ENCODE measurements around the gene LLGL2. TPM values are rescaled to one million over a fixed set of nuclear protein-coding genes. Genes with fewer than 3 reads are reported as not detected.
"Not testable (repeated sequence)": the region's sequence is repeated elsewhere in the genome, so short reads cannot be mapped to it uniquely, and the experiment has no call there.

The LLGL2 gene
- total RNA-seq, 4 donors from 2014 or later: 221 to 563 (median 300) TPM

DNA sequence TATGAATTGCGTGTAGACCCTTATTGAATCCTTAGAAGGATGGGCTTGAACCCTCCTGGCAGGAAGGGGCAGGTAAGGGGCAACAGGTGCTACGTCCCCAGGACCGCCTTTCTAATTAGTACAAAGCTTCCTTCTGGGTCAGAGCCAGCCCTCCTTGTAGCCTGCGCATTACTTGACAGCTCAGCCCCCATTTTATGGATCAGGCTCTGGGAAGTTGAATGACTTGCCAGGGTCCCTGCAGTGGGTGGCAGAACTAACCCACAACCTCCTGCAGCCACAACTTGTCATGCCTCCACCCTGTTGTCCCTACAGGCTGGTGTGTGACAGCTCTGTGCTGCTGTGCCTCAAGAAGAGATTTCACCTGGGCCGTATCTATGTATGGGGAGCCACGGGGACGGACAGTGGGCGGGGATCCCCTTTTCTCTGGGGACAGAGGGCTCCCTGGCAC is 64.8 kb downstream of the LLGL2 start:
- Histone ChIP-seq H3K36me3 (no peaks in the 10 kb centered on the region), H3K9me3 (no peaks in the 10 kb centered on the region), H3K4me1 (peaks cover 0 to 25% (median 13%) of the 10 kb centered on the region in 4 donors), H3K4me3 (no peak overlapping the region), H3K27ac (no peak overlapping the region), H3K27me3 (no peaks in the 10 kb centered on the region)
- TF ChIP-seq POLR2A (IDR thresholded peaks at IDR 0.05): no peak
- TF ChIP-seq, protein P1, sequence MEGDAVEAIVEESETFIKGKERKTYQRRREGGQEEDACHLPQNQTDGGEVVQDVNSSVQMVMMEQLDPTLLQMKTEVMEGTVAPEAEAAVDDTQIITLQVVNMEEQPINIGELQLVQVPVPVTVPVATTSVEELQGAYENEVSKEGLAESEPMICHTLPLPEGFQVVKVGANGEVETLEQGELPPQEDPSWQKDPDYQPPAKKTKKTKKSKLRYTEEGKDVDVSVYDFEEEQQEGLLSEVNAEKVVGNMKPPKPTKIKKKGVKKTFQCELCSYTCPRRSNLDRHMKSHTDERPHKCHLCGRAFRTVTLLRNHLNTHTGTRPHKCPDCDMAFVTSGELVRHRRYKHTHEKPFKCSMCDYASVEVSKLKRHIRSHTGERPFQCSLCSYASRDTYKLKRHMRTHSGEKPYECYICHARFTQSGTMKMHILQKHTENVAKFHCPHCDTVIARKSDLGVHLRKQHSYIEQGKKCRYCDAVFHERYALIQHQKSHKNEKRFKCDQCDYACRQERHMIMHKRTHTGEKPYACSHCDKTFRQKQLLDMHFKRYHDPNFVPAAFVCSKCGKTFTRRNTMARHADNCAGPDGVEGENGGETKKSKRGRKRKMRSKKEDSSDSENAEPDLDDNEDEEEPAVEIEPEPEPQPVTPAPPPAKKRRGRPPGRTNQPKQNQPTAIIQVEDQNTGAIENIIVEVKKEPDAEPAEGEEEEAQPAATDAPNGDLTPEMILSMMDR (IDR thresholded peaks at IDR 0.05): no peak
- DNase-seq: no peak

- Histone ChIP-seq H3K27me3 (no peaks in the 10 kb centered on the region), H3K4me3 (no peak overlapping the region), H3K36me3 (no peaks in the 10 kb centered on the region), H3K27ac (no peak overlapping the region), H3K4me1 (peaks cover 0 to 25% (median 13%) of the 10 kb centered on the region in 4 donors), H3K9me3 (no peaks in the 10 kb centered on the region)
- TF ChIP-seq, protein P1 (IDR thresholded peaks at IDR 0.05): no peak
- no peak for TF ChIP-seq POLR2A (IDR thresholded peaks at IDR 0.05)
- DNase-seq: no peak
Measured at GRCh38 chr17:75590849-75591721, 65.6 kb downstream of the LLGL2 start.

DNA sequence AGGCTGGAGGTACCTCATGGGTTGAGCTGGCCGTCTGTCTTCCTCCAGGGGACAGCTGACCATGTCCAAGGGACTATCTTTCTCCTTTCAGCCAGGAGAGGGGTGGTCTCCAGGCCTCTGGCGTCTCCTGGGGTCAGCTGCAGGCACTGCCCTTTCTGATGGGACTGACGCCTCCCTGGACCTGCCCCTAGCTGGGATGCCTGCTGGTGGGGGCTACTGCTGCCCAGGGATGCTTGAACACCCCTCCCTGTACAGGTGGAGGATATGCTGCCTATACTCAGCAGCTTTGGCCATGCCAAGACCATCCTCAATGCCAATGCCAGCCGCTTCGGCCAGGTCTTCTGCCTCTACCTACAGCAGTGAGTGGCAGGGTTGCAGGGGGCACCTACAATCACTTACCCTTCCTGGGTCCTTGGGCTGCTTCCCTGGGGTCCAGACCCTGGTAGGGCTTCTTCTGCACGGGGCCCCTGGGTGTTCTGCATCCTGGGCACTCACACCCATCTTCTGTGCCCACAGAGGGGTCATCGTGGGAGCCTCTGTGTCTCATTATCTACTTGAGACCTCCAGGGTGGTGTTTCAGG is 66.3 kb downstream of the LLGL2 start:
- DNase-seq: no peak
- H3K27me3 ChIP-seq: no peaks in the 10 kb centered on the region
- no peak overlapping the region for H3K27ac ChIP-seq
- no peaks in the 10 kb centered on the region for H3K36me3 ChIP-seq
- H3K4me1 ChIP-seq: peaks cover 0 to 25% (median 13%) of the 10 kb centered on the region in 4 donors
- H3K4me3 ChIP-seq: no peak overlapping the region
- TF ChIP-seq, protein P1 (IDR thresholded peaks at IDR 0.05): no peak
- H3K9me3 ChIP-seq: no peaks in the 10 kb centered on the region

DNA sequence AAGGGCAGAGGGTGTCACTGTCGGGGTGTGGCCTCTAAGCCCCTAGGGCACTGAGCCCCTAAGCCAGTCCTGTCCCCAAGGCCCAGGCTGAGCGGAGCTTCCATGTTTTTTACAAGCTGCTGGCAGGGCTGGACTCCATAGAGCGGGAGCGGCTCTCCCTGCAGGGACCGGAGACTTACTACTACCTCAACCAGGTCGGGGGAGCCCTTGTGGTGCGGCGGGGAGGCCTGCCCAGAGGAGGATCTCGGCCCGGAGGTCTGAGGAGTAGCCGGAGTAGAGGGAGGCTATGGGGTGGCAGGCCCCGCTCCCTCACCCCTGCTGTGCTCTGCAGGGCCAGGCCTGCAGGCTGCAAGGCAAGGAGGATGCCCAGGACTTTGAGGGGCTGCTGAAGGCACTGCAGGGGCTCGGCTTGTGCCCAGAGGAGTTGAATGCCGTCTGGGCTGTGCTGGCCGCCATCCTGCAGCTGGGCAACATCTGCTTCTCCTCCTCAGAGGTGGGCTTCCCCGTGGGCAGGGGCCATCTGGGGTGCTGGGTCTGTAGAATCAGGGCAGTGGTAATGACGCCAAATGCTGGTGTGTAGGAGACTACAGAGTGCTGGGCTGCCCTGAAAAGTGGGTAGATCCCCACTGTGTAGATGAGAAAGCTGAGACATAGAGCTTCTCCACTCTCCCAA is 67.0 kb downstream of the LLGL2 start:
- TF ChIP-seq POLR2A (IDR thresholded peaks at IDR 0.05): no peak
- TF ChIP-seq, protein P1 (IDR thresholded peaks at IDR 0.05): no peak
- no peak for DNase-seq

DNA sequence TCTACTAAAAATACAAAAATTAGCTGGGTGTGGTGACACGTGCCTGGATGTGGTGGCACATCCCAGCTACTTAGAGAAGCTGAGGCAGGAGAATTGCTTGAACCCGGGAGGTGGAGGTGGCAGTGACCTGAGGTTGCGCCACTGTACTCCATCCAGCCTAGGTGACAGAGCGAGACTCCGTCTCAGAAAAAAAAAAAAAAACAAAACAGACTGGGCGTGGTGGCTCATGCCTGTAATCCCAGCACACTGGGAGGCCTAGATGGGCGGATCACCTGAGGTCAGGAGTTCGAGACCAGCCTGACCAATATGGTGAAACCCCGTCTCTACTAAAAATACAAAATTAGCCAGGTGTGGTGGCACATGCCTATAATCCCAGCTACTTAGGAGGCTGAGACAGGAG is 67.9 kb downstream of the LLGL2 start:
- H3K36me3 ChIP-seq, H3K4me3 ChIP-seq, H3K27me3 ChIP-seq, DNase-seq, H3K9me3 ChIP-seq, H3K27ac ChIP-seq: not testable (repeated sequence)
- H3K4me1 ChIP-seq: peaks cover 0 to 12% (median 8%) of the 10 kb centered on the region in 4 donors

More for the DNA sequence above, 67.0 kb downstream of the LLGL2 start:
- no peaks in the 10 kb centered on the region for H3K9me3 ChIP-seq
- H3K27me3 ChIP-seq: no peaks in the 10 kb centered on the region
- H3K36me3 ChIP-seq: no peaks in the 10 kb centered on the region
- no peak overlapping the region for H3K27ac ChIP-seq
- H3K4me1 ChIP-seq: peaks cover 0 to 20% (median 12%) of the 10 kb centered on the region in 4 donors
- no peak overlapping the region for H3K4me3 ChIP-seq
